SK-N-SH (cell line): Measurements from ENCODE around the gene EFHC1. TPM values are rescaled to one million over a fixed set of nuclear protein-coding genes. Genes with fewer than 3 reads are reported as not detected.

Experiments
- polyA plus RNA-seq, 3 experiments: library from polyadenylated mRNA; depleted of rRNA; stranded (reverse); fragments of >200 nt; gene quantifications; 2 replicates each; pipeline ENCODE4 v1.2.3, GENCODE V29; 2012

EFHC1 gene
- polyA plus RNA-seq, 1 of the 3 experiments (the other 2 are of a cell fraction), result 39.4 TPM

Other genes starting within 250 kb of the EFHC1 start
- gene IL17A, start 234.0 kb upstream of the EFHC1 start, polyA plus RNA-seq (2012; rRNA removed), result not detected in 2 replicates
- not detected in 2 replicates for gene IL17F, start 175.8 kb upstream of the EFHC1 start, polyA plus RNA-seq (2012; rRNA removed)
- gene MCM3, start 135.6 kb upstream of the EFHC1 start, polyA plus RNA-seq (2012; rRNA removed), result 62.4 and 71.4 TPM in 2 replicates
- gene PAQR8, start 58.2 kb upstream of the EFHC1 start, polyA plus RNA-seq (2012; rRNA removed), result 2.3 and 2.4 TPM in 2 replicates
- 26.4 and 36.0 TPM in 2 replicates for gene TRAM2, start 156.7 kb downstream of the EFHC1 start, polyA plus RNA-seq (2012; rRNA removed)